Upper lobe of left lung (tissue), 4 donors: ENCODE measurements around the gene MARCKS.

Experiments
- POLR2A ChIP-seq, 4 donors: fragments of 450-650 bp; IDR thresholded peaks; one replicate each; pipeline ENCODE4 v1.5.1; 2016 to 2017; ENCODE audit warnings: antibody characterized with exemption in 4 of 4, mild to moderate bottlenecking in 2 of 4
- POLR2AphosphoS5 ChIP-seq, 2 donors: sonication (generic); formaldehyde crosslinking; IDR thresholded peaks; one replicate each; pipeline ENCODE4 v1.5.1; 2017; ENCODE audit warnings: antibody characterized with exemption in 2 of 2
- TF ChIP-seq, protein P1 (sequence below), 6 experiments: fragments of 450-650 bp in 4 of 6; fragments of 200-600 bp in 2 of 6; sonication (generic) in 2 of 6; IDR thresholded peaks; one replicate each; pipeline ENCODE4 v1.5.1; 2016 to 2019; ENCODE audit warnings: antibody characterized with exemption in 6 of 6

DNA sequence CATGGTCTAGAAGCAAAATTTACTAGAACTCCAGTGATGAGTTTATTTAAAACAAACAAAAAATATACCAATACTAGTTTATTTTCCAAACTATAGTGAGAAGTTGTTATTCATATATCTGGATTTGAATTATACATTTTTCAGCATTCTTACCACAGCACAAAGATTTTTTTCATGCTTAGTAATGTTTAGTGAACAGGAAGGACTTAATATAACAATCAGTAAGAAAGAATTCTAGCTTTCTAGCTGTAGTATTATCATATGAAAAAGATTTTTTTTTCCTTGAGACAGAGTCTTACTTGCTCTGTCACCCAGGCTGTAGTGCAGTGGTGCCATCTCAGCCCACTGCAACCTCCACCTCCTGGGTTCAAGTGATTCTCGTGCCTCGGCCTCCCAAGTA lies 13.8 kb downstream of the MARCKS start:
- TF ChIP-seq, protein P1, sequence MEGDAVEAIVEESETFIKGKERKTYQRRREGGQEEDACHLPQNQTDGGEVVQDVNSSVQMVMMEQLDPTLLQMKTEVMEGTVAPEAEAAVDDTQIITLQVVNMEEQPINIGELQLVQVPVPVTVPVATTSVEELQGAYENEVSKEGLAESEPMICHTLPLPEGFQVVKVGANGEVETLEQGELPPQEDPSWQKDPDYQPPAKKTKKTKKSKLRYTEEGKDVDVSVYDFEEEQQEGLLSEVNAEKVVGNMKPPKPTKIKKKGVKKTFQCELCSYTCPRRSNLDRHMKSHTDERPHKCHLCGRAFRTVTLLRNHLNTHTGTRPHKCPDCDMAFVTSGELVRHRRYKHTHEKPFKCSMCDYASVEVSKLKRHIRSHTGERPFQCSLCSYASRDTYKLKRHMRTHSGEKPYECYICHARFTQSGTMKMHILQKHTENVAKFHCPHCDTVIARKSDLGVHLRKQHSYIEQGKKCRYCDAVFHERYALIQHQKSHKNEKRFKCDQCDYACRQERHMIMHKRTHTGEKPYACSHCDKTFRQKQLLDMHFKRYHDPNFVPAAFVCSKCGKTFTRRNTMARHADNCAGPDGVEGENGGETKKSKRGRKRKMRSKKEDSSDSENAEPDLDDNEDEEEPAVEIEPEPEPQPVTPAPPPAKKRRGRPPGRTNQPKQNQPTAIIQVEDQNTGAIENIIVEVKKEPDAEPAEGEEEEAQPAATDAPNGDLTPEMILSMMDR (IDR thresholded peaks at IDR 0.05): no peak
- no peak for TF ChIP-seq POLR2A (IDR thresholded peaks at IDR 0.05)
- TF ChIP-seq POLR2AphosphoS5 (IDR thresholded peaks at IDR 0.05): no peak
